ENCODE measurements around the gene GBGT1. TPM values are rescaled to one million over a fixed set of nuclear protein-coding genes. Genes with fewer than 3 reads are reported as not detected.
A peak's percentile ranks its signal among the peaks of the same experiment; 100 is the strongest.

Gene GBGT1
- total RNA-seq, 4 donors from 2014 or later, result 0.15 to 10.3 (median 5.6) TPM

GRCh38 chr9:133162861-133163503 lies 732 bp downstream of the GBGT1 start:
- Histone ChIP-seq H3K4me3 (peak overlapping the region; percentile 53 to 65 (median 60)), H3K27ac (peak overlapping the region; percentile 66 to 75 (median 70)), H3K36me3 (no peaks in the 10 kb centered on the region), H3K4me1 (peaks cover 0 to 12% of the 10 kb centered on the region in 2 donors), H3K27me3 (peaks cover 15 to 18% (median 18%) of the 10 kb centered on the region in 3 donors), H3K9me3 (no peaks in the 10 kb centered on the region)
- in situ Hi-C loops (cut with MboI; ENCODE audit: low sequenced_read_pairs in 4 of 4), result no loop called here
- ATAC-seq (no peak), DNase-seq (no peak)
- intact Hi-C loops (cut with DNase I; ENCODE audit: low total_unique reads), result no loop called here
- no peak for TF ChIP-seq POLR2A (IDR thresholded peaks at IDR 0.05)
- no peak for TF ChIP-seq CTCF (IDR thresholded peaks at IDR 0.05 in 4 of 5, conservative IDR thresholded peaks at IDR 0.05 in 1 of 5)

- H3K4me3 ChIP-seq, result no peak overlapping the region
- no peaks in the 10 kb centered on the region for H3K36me3 ChIP-seq
- intact Hi-C loops (cut with DNase I; ENCODE audit: low total_unique reads), result no loop called here
- ATAC-seq (no peak), DNase-seq (no peak)
- H3K27me3 ChIP-seq, result peaks cover 15 to 18% (median 18%) of the 10 kb centered on the region in 3 donors
- no peaks in the 10 kb centered on the region for H3K9me3 ChIP-seq
- peaks cover 0 to 12% of the 10 kb centered on the region in 2 donors for H3K4me1 ChIP-seq
- in situ Hi-C loops (cut with MboI; ENCODE audit: low sequenced_read_pairs in 4 of 4), result no loop called here
- peak overlapping the region in 1 of 4 donors; percentile 2 for H3K27ac ChIP-seq
- TF ChIP-seq CTCF (IDR thresholded peaks at IDR 0.05 in 4 of 5, conservative IDR thresholded peaks at IDR 0.05 in 1 of 5) (no peak), POLR2A (IDR thresholded peaks at IDR 0.05) (no peak)
Observed at GRCh38 chr9:133161547-133161950, 2.2 kb downstream of the GBGT1 start.

- Histone ChIP-seq H3K4me3 (no peak overlapping the region), H3K27ac (peak overlapping the region; percentile 34 to 64 (median 50)), H3K27me3 (peaks cover 15 to 18% (median 18%) of the 10 kb centered on the region in 3 donors), H3K9me3 (no peaks in the 10 kb centered on the region), H3K36me3 (no peaks in the 10 kb centered on the region), H3K4me1 (peaks cover 0 to 12% of the 10 kb centered on the region in 2 donors)
- ATAC-seq (peak; percentile 85 to 92), DNase-seq (peak; percentile 51 to 66)
- intact Hi-C loops (cut with DNase I; ENCODE audit: low total_unique reads), result no loop called here
- in situ Hi-C loops (cut with MboI; ENCODE audit: low sequenced_read_pairs in 4 of 4), result no loop called here
- no peak for TF ChIP-seq POLR2A (IDR thresholded peaks at IDR 0.05)
- TF ChIP-seq CTCF (IDR thresholded peaks at IDR 0.05 in 4 of 5, conservative IDR thresholded peaks at IDR 0.05 in 1 of 5), result peak; percentile 59 to 72 (median 67)
Observed at GRCh38 chr9:133160742-133161546, 2.8 kb downstream of the GBGT1 start.

GRCh38 chr9:133158695-133159094 lies 5.0 kb downstream of the GBGT1 start:
- H3K9me3 ChIP-seq, result no peaks in the 10 kb centered on the region
- H3K4me3 ChIP-seq, result no peak overlapping the region
- TF ChIP-seq POLR2A (IDR thresholded peaks at IDR 0.05) (no peak), CTCF (IDR thresholded peaks at IDR 0.05 in 4 of 5, conservative IDR thresholded peaks at IDR 0.05 in 1 of 5) (no peak)
- H3K36me3 ChIP-seq, result no peaks in the 10 kb centered on the region
- H3K27ac ChIP-seq, result no peak overlapping the region
- ATAC-seq (no peak), DNase-seq (no peak)
- peaks cover 8 to 12% (median 12%) of the 10 kb centered on the region in 3 donors for H3K27me3 ChIP-seq
- H3K4me1 ChIP-seq, result peaks cover 0 to 8% of the 10 kb centered on the region in 2 donors
- intact Hi-C loops (cut with DNase I; ENCODE audit: low total_unique reads), result no loop called here
- in situ Hi-C loops (cut with MboI; ENCODE audit: low sequenced_read_pairs in 4 of 4), result loop anchor here in 1 of 4 donors (10.0 kb wide), 1 partner anchor 134 kb away; no protein-coding TSS in a partner anchor

All from gastrocnemius medialis (tissue), 4 donors.